GM11168 (cell line): ENCODE measurements around the gene PDE9A.

Experiments used
- in situ Hi-C: fragments of 300-500 bp; cut with MboI; formaldehyde crosslinking; loops from one replicate; pipeline ENCODE4 v1.12.0; 2022; ENCODE audit warnings: low sequenced_read_pairs; ENCODE audit not compliant: unreplicated experiment

The PDE9A gene

GRCh38 chr21:42670058-42670880, 16.8 kb downstream of the PDE9A start:
- in situ Hi-C loops: no loop called here

GRCh38 chr21:42670884-42671283, 17.5 kb downstream of the PDE9A start:
- in situ Hi-C loops: no loop called here

- in situ Hi-C loops: no loop called here
Observed at GRCh38 chr21:42671778-42672593, 18.6 kb downstream of the PDE9A start.

- in situ Hi-C loops: no loop called here
Observed at GRCh38 chr21:42672699-42673458, 19.5 kb downstream of the PDE9A start.

- in situ Hi-C loops: no loop called here
Observed at GRCh38 chr21:42673633-42674328, 20.4 kb downstream of the PDE9A start.

- in situ Hi-C loops: no loop called here
Observed at GRCh38 chr21:42674351-42674940, 21.0 kb downstream of the PDE9A start.

GRCh38 chr21:42675403-42675802, 22.0 kb downstream of the PDE9A start:
- in situ Hi-C loops: no loop called here

GRCh38 chr21:42676808-42677207, 23.4 kb downstream of the PDE9A start:
- in situ Hi-C loops: no loop called here

- in situ Hi-C loops: no loop called here
Observed at GRCh38 chr21:42677339-42678321, 24.2 kb downstream of the PDE9A start.

GRCh38 chr21:42678618-42679295, 25.3 kb downstream of the PDE9A start:
- in situ Hi-C loops: no loop called here

GRCh38 chr21:42679319-42680057, 26.1 kb downstream of the PDE9A start:
- in situ Hi-C loops: no loop called here

- in situ Hi-C loops: no loop called here
Observed at GRCh38 chr21:42680058-42680330, 26.6 kb downstream of the PDE9A start.

- in situ Hi-C loops: no loop called here
Observed at GRCh38 chr21:42680429-42680828, 27.0 kb downstream of the PDE9A start.

- in situ Hi-C loops: no loop called here
Observed at GRCh38 chr21:42681296-42682206, 28.1 kb downstream of the PDE9A start.

- in situ Hi-C loops: no loop called here
Observed at GRCh38 chr21:42682661-42683210, 29.3 kb downstream of the PDE9A start.

- in situ Hi-C loops: no loop called here
Observed at GRCh38 chr21:42683371-42684108, 30.1 kb downstream of the PDE9A start.
